Caco-2 (cell line): Measurements from ENCODE around the gene RHOV. TPM values are rescaled to one million over a fixed set of nuclear protein-coding genes. Genes with fewer than 3 reads are reported as not detected.
A peak's percentile ranks its signal among the peaks of the same experiment; 100 is the strongest.
"Not testable (repeated sequence)": the region's sequence is repeated elsewhere in the genome, so short reads cannot be mapped to it uniquely, and the experiment has no call there.

Experiments used
- BruUV-seq: library from RNA; stranded (reverse); fragments of 400-500 nt; replicated peaks from 2 replicates; lab custom pipeline; 2021; lab: Mats Ljungman, UMichigan
- CTCF ChIA-PET: fragments of 300-600 bp; sonication (Branson Sonifier 250); formaldehyde crosslinking; loops from one replicate; lab custom pipeline; 2022; ENCODE audit warnings: antibody characterized with exemption; lab: Charles Lee
- POLR2A ChIA-PET: fragments of 300-600 bp; sonication (Branson Sonifier 250); formaldehyde crosslinking; loops from one replicate; lab custom pipeline; 2022; ENCODE audit warnings: antibody characterized with exemption; lab: Charles Lee
- DNase-seq, 2 experiments: peaks; one replicate each; pipeline versions ENCODE4 v3.0.0 to v3.0.0-alpha.2; 2020 to 2022
- H3K27me3 ChIP-seq: replicated peaks from 2 replicates; pipeline ENCODE4 v1.6.0; 2011; ENCODE audit warnings: low read length; ENCODE audit not compliant: control insufficient read depth, insufficient read depth
- H3K36me3 ChIP-seq: 2 replicates; pipeline ENCODE4 v1.5.1; 2011; ENCODE audit warnings: low read length; ENCODE audit not compliant: control insufficient read depth, insufficient read depth
- H3K4me1 ChIP-seq: fragments of 250-450 bp; sonication (Bioruptor Pico); 2 replicates; pipeline ENCODE4 v1.5.1; 2020; ENCODE audit warnings: mild to moderate bottlenecking
- H3K4me3 ChIP-seq: 2 replicates; pipeline ENCODE4 v1.5.1; 2011; ENCODE audit warnings: low read depth, mild to moderate bottlenecking, control low read depth, low read length
- H3K9me3 ChIP-seq: fragments of 250-450 bp; sonication (Bioruptor Pico); 2 replicates; pipeline ENCODE4 v1.5.1; 2020; ENCODE audit warnings: mild to moderate bottlenecking, moderate library complexity
- H3K27ac Mint-ChIP-seq: one replicate; pipeline ENCODE4 v1.8.0; 2022; ENCODE audit warnings: mixed read lengths; ENCODE audit not compliant: unreplicated experiment
- H3K27me3 Mint-ChIP-seq: one replicate; pipeline ENCODE4 v1.8.0; 2022; ENCODE audit warnings: mixed read lengths; ENCODE audit not compliant: insufficient read depth, unreplicated experiment
- H3K36me3 Mint-ChIP-seq: one replicate; pipeline ENCODE4 v1.8.0; 2022; ENCODE audit warnings: mild to moderate bottlenecking, mixed read lengths; ENCODE audit not compliant: insufficient read depth, unreplicated experiment
- H3K4me1 Mint-ChIP-seq: one replicate; pipeline ENCODE4 v1.8.0; 2022; ENCODE audit warnings: low read depth, mixed read lengths; ENCODE audit not compliant: unreplicated experiment
- H3K4me3 Mint-ChIP-seq: one replicate; pipeline ENCODE4 v1.8.0; 2022; ENCODE audit warnings: mild to moderate bottlenecking, moderate library complexity, mixed read lengths; ENCODE audit not compliant: unreplicated experiment
- H3K9me3 Mint-ChIP-seq: one replicate; pipeline ENCODE4 v1.8.0; 2022; ENCODE audit warnings: mixed read lengths; ENCODE audit not compliant: unreplicated experiment
- CTCF ChIP-seq, 2 experiments: fragments of 200-600 bp in 1 of 2; IDR thresholded peaks; 1 replicate in 1 of 2; 2 replicates in 1 of 2; pipeline versions ENCODE4 v1.5.1 to v1.8.0; 2011 to 2022; ENCODE audit warnings: antibody characterized with exemption in 1 of 2, control low read depth in 1 of 2, inconsistent platforms in 1 of 2, low read depth in 1 of 2, low read length in 1 of 2, mild to moderate bottlenecking in 1 of 2, moderate library complexity in 1 of 2; ENCODE audit not compliant: insufficient read depth in 1 of 2, severe bottlenecking in 1 of 2, unreplicated experiment in 1 of 2
- intact Hi-C: fragments of 100-400 bp; cut with micrococcal nuclease; formaldehyde crosslinking; loops from one replicate; pipeline ENCODE4 v1.10.0; 2022; ENCODE audit not compliant: unreplicated experiment
- total RNA-seq: library from RNA; stranded (reverse); gene quantifications from 2 replicates; pipeline ENCODE4 v1.2.3, GENCODE V29; 2022

RHOV gene
- total RNA-seq, 1 experiment from 2014 or later: 4.4 TPM

- Histone ChIP-seq H3K27me3 (no peaks in the 10 kb centered on the region), H3K9me3 (no peaks in the 10 kb centered on the region), H3K4me3 (no peak overlapping the region), H3K4me1 (peaks cover 16% of the 10 kb centered on the region), H3K36me3 (no peaks in the 10 kb centered on the region)
- H3K4me3 Mint-ChIP-seq: no peak overlapping the region
- no TSS peak for BruUV-seq
- H3K27ac Mint-ChIP-seq: no peak overlapping the region
- POLR2A ChIA-PET: no interaction called here
- H3K36me3 Mint-ChIP-seq: peaks cover 23% of the 10 kb centered on the region
- no peak for DNase-seq
- CTCF ChIA-PET: interaction anchor here (1.0 to 1.7 kb wide), 4 partner anchors 10 to 117 kb away, joined by 3 to 5 read pairs (median 4); partner anchors contain the start of gene VPS18
- H3K27me3 Mint-ChIP-seq: no peaks in the 10 kb centered on the region
- peaks cover 18% of the 10 kb centered on the region for H3K4me1 Mint-ChIP-seq
- H3K9me3 Mint-ChIP-seq: no peaks in the 10 kb centered on the region
- intact Hi-C loops: no loop called here
- TF ChIP-seq CTCF (IDR thresholded peaks at IDR 0.05; ENCODE audit: insufficient read depth in 1 of 2, low read depth in 1 of 2, low read length in 1 of 2, severe bottlenecking in 1 of 2, unreplicated experiment in 1 of 2): no peak
These were observed 10.3 kb downstream of the RHOV start for GRCh38 chr15:40863660-40864270.

- H3K4me3 Mint-ChIP-seq, POLR2A ChIA-PET, H3K27me3 ChIP-seq, intact Hi-C loops, BruUV-seq, H3K9me3 ChIP-seq, H3K27me3 Mint-ChIP-seq, H3K4me3 ChIP-seq, H3K36me3 ChIP-seq, DNase-seq, H3K9me3 Mint-ChIP-seq: not testable (repeated sequence)
- peaks cover 32% of the 10 kb centered on the region for H3K4me1 ChIP-seq
- H3K4me1 Mint-ChIP-seq: peaks cover 40% of the 10 kb centered on the region
- H3K36me3 Mint-ChIP-seq: peaks cover 45% of the 10 kb centered on the region
- CTCF ChIA-PET: interaction anchor here (2.0 kb wide), 1 partner anchor 12 kb away, joined by 19 read pairs; no protein-coding TSS in a partner anchor
- peak overlapping the region; percentile 20 for H3K27ac Mint-ChIP-seq
These were observed 12.9 kb downstream of the RHOV start for GRCh38 chr15:40861147-40861546.

GRCh38 chr15:40859206-40859851 is 14.7 kb downstream of the RHOV start:
- Mint-ChIP-seq H3K27ac (peak overlapping the region; percentile 80), H3K4me3 (no peak overlapping the region), H3K9me3 (no peaks in the 10 kb centered on the region), H3K36me3 (peaks cover 61% of the 10 kb centered on the region), H3K4me1 (peaks cover 43% of the 10 kb centered on the region), H3K27me3 (no peaks in the 10 kb centered on the region)
- Histone ChIP-seq H3K4me1 (peaks cover 32% of the 10 kb centered on the region), H3K9me3 (no peaks in the 10 kb centered on the region), H3K4me3 (no peak overlapping the region), H3K36me3 (peaks cover 5% of the 10 kb centered on the region), H3K27me3 (no peaks in the 10 kb centered on the region)
- no TSS peak for BruUV-seq
- intact Hi-C loops: no loop called here
- ChIA-PET CTCF (interaction anchor here (0.6 to 3.9 kb wide), 8 partner anchors 12 to 988 kb away, joined by 3 to 133 read pairs (median 28); partner anchors contain the start of genes DNAJC17, RHOV, VPS18 and ZFYVE19), POLR2A (interaction anchor here (0.6 to 1.0 kb wide), 4 partner anchors 14 to 35 kb away, joined by 4 to 7 read pairs (median 6); partner anchors contain the start of genes RHOV and VPS18)
- peak; percentile 76 to 81 for TF ChIP-seq CTCF (IDR thresholded peaks at IDR 0.05; ENCODE audit: insufficient read depth in 1 of 2, low read depth in 1 of 2, low read length in 1 of 2, severe bottlenecking in 1 of 2, unreplicated experiment in 1 of 2)
- peak; percentile 82 to 87 for DNase-seq
